ENCODE results near the gene EVX1. TPM values are rescaled to one million over a fixed set of nuclear protein-coding genes. Genes with fewer than 3 reads are reported as not detected.
A peak's percentile ranks its signal among the peaks of the same experiment; 100 is the strongest.

Gene EVX1
- total RNA-seq, 1 donor from 2014 or later = not detected

- no peak for DNase-seq (ENCODE audit: low read depth)
Measured at GRCh38 chr7:27248427-27248806, 5.8 kb downstream of the EVX1 start.

DNA sequence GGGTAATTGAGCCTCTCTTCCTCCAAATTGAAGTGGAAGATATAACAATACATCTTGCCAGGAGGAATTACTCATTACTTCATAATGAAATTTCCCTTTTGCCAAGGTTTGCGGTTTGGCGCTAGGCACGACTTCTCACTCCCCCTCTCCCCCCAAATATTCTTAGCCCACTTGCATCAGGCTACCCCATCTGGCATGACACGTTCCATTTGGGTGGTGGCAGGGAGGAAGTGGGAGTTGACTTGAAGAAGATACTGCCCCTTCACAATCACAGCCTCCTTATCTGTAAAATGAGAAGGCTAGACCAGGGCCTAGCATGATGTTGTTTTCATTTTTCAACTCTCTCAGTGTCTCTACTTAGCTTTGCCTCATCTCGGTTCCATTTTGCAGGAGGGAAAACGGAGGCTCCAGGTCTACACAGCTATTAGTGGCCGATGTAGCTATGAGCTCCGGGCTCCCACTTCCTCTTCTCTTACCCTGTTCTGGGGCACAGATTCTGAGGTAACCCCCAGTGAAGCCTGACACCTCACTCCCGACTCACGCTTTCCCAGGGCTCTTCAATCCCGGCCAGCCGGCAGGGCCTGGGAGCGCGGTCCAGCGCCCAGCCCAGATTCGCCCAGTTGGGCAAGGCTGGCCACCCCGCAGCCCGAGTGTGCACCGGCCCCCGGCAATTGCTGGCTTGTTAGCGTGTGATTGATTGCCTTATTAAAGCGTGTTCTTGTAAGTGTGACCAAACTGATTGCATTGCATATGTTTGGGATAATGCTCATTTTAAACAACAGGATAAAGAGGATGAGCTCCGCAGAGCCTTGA, 6.5 kb downstream of the EVX1 start:
- peak; percentile 40 for DNase-seq (ENCODE audit: low read depth)

- DNase-seq (ENCODE audit: low read depth) = no peak
Measured at GRCh38 chr7:27249724-27250556, 7.3 kb downstream of the EVX1 start.

- DNase-seq (ENCODE audit: low read depth) = no peak
Measured at GRCh38 chr7:27250557-27251070, 8.0 kb downstream of the EVX1 start.

DNA sequence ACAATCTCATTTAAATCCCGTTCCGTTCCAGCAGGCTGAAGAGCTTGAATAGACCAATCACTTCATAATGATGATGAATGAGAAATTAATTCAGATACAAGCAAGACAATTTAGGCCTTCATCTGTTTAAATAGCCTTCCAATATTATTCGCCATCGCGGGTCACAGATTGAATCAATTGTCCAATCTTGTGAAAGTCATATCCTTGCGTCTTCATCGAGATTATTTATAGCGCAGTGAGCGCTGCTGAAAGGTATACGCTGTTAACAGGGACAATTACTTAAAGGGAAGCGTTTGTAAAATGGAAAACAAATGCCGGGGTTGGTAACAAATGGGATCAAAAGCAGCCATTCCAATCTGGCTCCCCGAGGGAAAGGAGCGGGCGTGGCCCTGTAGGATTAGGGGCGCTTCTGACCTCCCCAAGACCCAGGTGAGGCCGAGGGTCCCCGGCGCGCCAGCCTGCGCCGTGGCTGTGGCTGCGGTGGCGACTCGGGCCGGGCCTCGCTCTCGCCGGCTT, 8.6 kb downstream of the EVX1 start:
- DNase-seq (ENCODE audit: low read depth) = no peak

DNA sequence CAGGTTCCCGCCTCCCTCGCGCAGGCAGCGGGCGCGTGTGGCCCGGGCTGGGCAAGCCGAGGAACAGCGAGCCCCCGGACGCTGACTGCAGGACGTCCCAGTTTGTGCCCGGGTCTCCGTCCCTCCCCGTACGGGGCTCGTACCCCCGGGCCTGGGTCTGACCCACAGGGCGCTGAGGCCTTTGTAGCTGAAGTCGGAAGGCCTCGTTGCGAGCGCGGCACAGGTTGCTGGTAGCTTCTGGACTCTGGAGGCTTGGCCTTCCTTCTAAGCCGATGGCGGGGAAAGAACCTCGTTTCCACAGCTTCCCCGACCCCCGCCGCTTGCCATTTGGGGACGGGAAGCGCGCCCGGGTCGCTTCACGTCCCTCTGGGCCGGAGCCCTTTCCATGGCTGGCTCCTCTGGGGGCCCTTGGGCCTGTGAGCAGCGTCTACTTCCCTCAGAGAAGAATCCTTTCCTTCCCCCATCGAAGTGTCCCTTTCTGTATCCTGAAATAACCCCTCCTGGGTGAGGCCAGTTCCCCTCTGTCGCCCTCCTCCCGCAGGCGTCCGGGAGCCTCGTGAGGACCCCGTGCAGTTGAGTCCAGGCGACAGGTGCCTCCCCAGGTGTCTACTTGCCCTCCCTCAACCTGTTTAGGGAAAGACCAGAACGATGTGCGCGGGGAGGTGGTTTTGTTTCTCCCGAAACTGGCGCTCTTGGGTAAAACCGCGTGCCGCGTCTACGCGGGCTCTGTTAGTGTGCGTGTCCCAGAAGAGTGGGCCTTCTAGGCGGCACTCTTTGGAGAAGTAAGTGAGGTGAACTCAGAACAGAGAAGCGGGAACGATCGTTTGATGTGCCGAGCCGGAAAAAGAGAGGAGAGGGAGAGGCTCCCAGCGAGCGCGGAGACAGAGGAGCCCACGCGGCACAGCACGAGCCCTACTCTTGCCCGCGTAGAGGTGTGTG, 9.3 kb downstream of the EVX1 start:
- DNase-seq (ENCODE audit: low read depth) = no peak

GRCh38 chr7:27254625-27255024, 12.0 kb downstream of the EVX1 start:
- no peak for DNase-seq (ENCODE audit: low read depth)

GRCh38 chr7:27260211-27260610, 17.6 kb downstream of the EVX1 start:
- no peak for DNase-seq (ENCODE audit: low read depth)

DNA sequence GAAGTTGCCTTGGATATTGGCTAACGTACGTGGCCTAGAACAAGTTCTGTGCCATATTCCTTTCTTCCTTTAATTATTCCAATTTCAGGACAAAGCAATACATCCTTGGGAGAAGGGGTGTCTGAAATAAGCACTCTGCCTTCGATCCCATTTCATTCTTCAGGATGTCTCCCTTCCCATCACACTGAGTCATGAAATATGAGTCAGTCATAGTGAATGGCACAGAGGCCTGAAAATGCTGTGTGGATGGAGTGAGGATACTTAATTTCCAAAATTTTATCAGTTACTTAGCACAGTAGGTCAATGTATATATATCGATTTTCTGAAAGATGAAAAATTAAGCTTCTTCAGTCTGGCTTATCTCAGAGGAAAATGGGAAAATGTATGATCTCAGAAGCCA, 19.5 kb downstream of the EVX1 start:
- DNase-seq (ENCODE audit: low read depth) = no peak

DNA sequence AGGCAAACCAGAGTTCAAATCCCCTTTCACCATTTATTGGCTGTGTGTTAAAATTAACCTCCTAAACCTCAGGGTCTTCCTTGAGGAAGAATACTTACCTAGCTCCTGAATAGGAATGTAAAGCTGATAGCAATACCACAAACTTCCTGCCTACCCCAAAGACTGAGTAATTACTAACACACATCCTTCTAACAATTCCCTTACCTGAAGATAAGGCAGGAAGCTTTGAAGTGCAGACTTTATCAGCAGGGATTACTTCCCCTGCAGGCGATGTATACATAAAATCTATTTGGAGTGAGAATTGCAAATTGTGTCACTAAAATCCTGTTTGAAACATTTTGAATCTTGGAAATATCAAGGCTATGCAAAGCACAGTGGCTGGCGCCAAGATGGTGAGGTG, 21.2 kb downstream of the EVX1 start:
- no peak for DNase-seq (ENCODE audit: low read depth)

GRCh38 chr7:27269455-27269854, 26.9 kb downstream of the EVX1 start:
- DNase-seq (ENCODE audit: low read depth) = no peak

- DNase-seq (ENCODE audit: low read depth) = no peak
Measured at GRCh38 chr7:27271384-27271783, 28.8 kb downstream of the EVX1 start.

GRCh38 chr7:27277628-27278027, 35.0 kb downstream of the EVX1 start:
- DNase-seq (ENCODE audit: low read depth) = peak; percentile 15

GRCh38 chr7:27283558-27283957, 41.0 kb downstream of the EVX1 start:
- no peak for DNase-seq (ENCODE audit: low read depth)

- no peak for DNase-seq (ENCODE audit: low read depth)
Measured at GRCh38 chr7:27295236-27295635, 52.6 kb downstream of the EVX1 start.

DNA sequence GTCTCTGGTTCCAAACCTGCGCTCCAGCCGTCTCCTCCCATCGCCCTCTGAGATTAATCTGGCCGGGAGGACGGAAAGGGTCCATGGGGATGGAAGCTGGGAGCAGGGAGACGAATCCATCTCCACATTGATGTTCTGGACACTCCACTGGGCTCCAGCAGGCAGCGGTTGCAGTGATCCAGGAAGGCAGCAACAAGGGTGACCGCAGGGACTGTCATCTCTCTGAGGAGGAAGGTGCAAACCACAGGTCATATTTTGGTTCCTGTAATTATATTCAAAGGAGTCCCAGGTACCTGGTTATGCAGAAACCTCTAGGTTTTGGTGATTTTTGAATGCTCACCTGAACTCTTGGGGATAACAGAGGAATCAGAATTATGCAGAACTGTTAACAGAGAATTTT, 54.8 kb downstream of the EVX1 start:
- DNase-seq (ENCODE audit: low read depth) = no peak

Other genes with a start within 250 kb of the EVX1 start
- 4.5 and 5.5 TPM in 2 replicates for gene HOXA1, start 146.8 kb upstream of the EVX1 start, total RNA-seq
- 0.42 and 0.56 TPM in 2 replicates for gene HOXA2, start 140.1 kb upstream of the EVX1 start, total RNA-seq
- gene HOXA4, start 112.0 kb upstream of the EVX1 start, total RNA-seq = 5.0 and 6.7 TPM in 2 replicates
- gene HOXA5, start 99.1 kb upstream of the EVX1 start, total RNA-seq = 5.7 and 8.8 TPM in 2 replicates
- gene HOXA6, start 95.0 kb upstream of the EVX1 start, total RNA-seq = 0.80 and 1.0 TPM in 2 replicates
- gene HOXA3, start 90.2 kb upstream of the EVX1 start, total RNA-seq = 1.7 and 4.4 TPM in 2 replicates
- 20.5 and 20.9 TPM in 2 replicates for gene HOXA7, start 86.1 kb upstream of the EVX1 start, total RNA-seq
- 9.1 and 13.0 TPM in 2 replicates for gene HOXA9, start 77.3 kb upstream of the EVX1 start, total RNA-seq
- 14.6 and 15.1 TPM in 2 replicates for gene HOXA10, start 68.5 kb upstream of the EVX1 start, total RNA-seq
- 1.7 TPM in 2 replicates for gene HOXA11, start 57.6 kb upstream of the EVX1 start, total RNA-seq
- 0.13 and 0.26 TPM in 2 replicates for gene HOXA13, start 42.7 kb upstream of the EVX1 start, total RNA-seq

Data from myocyte (in vitro differentiated cells).